Stimulated activated CD4-positive, alpha-beta T cell treated with anti-CD3 and anti-CD28 coated beads, Interleukin-4, amount 100 ng/mL, for 48 hours (primary cell): ENCODE data around the gene CABLES2.

Experiments
- DNase-seq, 2 donors: peaks; one replicate each; pipeline ENCODE4 v3.0.0-alpha.2; 2020; ENCODE audit warnings: low read depth in 2 of 2

The CABLES2 gene

DNA sequence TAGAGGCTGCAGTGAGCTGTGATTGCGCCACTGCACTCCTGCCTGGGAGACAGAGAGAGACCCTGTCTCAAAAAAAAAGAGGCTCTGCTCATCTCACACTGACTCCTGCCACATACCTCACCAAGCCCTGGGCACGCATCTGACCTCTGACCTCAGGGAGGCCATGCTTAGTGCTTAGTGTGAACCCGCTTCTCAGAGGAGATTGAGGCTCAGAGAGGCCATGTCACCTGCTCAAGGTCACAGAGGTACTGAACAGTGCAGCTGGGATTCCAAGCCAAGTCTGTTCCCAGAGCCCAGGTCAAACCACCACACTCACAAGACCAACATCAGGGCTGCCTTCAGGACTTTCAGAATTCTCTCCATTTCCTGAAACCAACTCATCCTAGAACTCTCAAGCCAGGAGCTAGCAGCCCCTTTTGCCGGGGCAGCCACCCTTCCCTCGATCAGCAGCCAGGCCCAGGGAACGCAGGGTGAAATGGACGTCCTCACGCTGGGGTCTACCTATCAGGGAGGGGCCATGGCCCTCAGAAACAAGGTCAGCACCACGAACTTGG, 2.9 kb downstream of the CABLES2 start:
- no peak for DNase-seq

DNA sequence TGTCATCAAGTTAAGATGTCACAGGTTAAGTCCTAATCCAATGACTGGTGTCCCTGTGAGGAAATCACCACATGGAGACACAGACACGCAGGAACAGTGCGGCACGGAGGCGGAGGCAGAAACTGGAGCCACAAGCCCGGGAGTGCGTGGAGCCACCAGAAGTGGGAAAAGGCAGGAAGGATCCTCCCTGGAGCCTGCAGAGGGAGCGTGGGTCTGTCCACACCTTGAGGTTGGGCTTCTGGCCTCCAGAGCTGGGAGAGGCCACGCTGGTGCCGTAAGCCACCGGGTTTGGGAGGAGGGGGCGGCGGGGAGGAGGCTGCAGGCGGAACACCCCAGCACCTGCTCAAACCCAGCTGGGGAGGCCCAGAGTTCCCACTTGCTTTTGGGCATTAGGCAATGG, 3.8 kb downstream of the CABLES2 start:
- DNase-seq: no peak

- DNase-seq: no peak
These were observed 4.5 kb downstream of the CABLES2 start for GRCh38 chr20:62402456-62403150.

DNA sequence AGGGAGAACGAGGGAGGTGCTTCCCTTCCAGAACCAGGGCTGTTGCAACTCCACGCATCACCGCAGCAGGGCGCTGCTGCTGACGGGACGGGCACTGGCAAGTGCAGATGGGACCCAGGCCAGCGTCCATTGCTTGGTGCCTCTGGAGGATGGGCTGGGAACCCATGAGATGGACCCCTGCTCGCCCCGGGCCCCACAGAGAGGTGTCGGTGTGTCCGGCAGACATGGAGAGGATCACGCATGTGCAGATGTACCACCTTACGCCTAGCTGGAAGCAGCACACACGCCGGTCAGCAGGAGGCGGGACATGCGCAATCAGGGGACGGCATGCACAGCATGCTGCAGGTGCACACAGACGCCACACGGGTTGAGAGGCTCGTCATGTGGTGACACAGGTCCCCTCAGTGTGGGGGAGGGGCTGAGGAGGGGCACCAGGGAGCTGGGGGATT, 5.7 kb downstream of the CABLES2 start:
- no peak for DNase-seq

DNA sequence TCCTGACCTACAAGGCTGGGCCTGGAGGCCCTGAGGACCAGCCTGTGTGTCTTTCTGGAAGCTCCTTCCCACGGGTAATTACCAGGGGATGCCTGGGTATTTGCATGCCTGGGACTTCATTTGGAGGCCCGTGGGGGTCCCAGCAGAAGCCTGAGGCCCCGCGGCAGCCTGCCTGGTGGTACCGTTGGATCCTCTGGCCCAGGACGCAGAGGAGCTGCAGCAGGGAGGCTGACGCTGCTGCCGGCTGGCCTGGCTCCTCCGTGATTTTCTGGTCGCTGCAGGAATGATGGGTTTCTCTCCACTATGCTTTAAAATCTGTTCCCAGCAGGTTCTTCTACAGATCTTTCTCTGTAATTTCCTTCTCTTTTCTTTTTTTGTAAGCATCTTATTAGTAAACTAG, 6.5 kb downstream of the CABLES2 start:
- no peak for DNase-seq

- no peak for DNase-seq
These were observed 7.1 kb downstream of the CABLES2 start for GRCh38 chr20:62400021-62400420.

DNA sequence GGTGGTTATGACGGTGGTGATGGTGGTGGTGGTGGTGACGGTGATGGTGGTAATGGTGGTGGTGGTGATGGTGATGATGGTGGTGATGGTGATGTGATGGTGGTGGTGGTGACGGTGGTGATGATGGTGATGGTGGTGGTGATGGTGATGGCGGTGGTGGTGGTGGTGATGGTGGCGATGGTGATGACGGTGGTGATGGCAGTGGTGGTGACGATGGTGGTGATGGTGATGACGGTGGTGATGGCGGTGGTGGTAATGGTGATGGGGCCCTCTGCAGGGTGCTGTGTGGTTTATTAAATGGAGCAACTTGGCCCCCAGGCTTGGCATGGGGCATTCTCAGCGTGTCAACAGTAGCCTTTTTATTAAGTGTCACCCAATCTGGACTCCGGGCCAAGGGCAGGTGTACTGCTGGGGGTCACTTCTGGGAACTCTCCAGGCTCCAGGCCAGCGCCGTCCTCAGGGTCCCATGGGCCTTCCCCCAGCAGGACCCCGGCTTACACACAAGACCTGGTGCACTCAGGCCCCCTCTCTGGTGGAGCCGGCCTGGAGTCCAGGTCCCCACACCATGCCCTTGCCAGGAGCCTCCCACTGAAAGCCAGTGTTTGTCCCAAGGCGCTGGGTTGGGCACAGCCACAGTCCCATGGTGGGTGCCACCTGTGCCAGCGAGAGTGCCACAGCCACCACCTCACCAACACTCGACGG, 8.8 kb downstream of the CABLES2 start:
- no peak for DNase-seq

GRCh38 chr20:62396367-62397239, 10.5 kb downstream of the CABLES2 start:
- no peak for DNase-seq

DNA sequence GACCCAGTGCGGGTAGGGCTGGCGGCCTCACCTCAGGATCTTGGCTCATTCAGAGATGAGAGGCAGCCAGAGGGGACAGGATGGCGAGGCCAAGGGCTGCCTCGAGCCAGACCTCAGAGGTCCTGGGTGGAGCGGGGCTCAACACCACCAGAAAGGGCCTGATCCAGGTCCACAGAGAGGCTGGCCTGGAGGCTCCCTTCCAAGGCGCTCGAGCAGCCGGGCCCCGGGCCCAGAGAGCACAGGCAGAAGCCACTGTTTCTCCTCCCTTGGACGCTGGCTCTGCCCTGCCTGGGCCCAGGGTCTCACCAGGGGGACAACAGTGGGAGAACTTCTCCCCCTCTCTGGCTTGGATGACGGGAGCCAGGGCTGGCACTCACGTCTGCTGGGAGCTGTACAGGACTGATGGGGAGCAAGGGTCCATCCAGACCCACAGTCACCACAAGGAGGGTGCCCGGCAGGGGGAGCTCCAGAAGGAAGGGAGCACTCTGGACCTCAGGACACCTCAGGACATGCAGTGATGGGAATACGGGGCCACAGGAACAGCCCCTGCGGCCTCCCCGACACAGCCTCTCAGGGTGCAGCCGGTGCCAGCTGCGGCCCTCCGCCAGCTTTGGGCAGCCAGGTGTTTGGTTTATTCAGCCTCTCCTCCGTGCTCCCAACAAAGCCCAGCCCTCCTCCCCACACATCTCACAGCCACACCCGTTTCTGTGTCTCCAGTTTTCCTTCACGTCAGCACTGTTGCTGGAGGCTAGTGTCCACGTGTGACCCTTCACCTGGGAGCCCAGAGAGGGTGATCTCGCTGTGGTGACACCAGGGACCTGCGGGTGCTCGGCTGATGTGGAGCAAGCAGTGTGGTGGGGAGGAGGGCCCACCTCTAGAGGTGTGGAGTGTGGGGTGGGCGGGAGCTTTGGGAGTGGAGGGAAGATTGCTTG, 11.5 kb downstream of the CABLES2 start:
- DNase-seq: no peak

DNA sequence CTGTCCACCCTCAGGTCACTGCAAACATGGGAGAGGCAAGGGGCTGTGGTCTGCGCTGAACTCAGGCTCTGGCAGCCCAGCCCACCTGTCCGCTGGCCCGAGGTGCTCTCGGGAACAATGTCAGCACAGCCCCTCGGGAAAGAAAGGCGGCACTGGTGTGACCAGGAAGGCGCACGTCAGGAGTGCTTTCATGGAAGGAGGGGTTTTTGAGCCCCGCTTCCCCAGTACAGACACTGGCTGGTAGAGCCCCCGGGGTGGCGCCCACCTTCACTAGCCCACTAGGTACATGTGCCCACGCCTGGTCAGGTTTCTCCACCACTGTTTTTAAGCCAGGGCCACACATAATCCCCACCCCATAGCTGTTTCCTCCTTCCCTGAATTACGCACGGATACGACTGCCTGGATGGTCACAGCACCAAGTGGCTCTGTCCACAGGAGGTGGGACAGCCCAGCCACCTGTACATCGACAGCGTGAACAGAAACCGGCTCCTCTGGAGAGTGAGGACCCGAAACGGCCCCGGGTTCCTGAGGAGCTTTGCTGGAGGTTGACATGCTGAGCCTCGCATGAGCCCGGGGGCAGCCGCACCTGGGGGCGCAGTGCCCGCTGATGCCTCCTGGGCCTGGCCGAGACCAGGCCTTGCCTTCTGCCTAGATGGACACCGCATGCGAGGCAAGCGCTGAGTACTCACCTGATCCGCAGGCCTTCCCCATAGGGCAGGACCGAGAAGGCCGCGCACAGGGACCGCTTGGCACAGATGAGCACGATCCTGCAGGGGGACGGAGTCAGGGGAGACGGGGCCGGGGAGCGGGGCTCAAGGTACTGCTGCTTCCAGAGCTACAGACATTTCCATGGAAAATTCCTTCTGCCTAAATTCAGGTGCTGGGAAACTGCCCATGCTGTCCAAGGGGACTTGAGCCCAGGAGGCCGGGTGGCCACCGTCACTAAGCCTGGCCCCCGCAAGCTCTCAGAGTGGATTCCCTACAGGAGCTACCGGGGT, 12.5 kb downstream of the CABLES2 start:
- DNase-seq: no peak

DNA sequence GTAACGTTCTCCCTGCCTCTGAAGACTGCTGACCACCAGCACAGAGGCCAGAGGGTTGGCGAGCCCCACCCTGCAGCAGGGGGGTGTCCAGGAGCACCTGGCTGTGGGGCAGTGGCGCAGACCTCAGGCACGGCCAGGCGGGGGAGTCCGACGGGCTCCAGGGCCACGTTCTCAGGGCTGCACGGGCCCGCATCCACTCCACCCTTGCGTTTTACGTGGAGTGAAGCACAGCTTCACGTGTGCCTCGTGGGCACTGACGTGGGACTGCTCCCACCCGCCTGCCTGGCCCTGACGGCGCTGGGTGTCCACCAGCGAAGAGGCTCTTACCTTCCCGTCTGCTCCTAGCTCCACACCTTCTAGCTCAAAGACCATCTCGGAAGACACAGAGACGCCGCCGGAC, 13.3 kb downstream of the CABLES2 start:
- no peak for DNase-seq

GRCh38 chr20:62393335-62393665, 13.8 kb downstream of the CABLES2 start:
- DNase-seq: no peak

DNA sequence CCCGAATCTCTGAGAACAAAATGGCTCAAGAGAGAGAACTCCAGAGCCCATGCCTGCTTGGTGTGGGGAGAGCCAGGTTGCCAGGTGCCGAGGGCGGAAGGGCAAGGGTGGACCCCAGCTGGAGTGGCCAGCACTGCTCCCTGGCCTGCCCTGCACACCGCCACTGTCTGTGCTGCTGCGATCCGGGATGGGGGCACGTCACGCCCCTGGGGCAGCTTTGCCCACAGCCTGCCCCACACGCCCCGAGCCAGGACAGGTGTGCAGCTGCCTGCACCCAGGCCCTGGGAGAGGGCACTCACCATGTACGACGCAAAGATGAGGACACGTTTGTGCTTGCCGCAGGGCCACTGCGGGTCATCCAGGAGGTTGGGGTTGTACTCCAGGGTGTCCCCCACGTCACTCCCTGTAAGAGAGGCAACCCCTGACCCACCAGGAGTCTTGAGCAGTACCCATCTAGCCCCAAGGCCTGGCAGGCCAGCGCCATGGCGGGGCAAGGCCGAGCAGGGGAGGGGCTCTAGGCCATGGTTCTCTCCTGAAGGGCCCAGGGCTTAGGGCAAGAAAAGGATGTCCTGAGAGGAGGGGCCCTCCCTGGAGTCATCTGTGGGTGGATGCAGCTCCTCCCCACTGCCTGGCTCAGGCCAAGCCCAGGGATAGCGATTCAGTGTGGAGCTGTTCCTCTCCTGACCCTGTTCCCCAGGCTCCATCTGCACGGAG, 14.3 kb downstream of the CABLES2 start:
- no peak for DNase-seq

DNA sequence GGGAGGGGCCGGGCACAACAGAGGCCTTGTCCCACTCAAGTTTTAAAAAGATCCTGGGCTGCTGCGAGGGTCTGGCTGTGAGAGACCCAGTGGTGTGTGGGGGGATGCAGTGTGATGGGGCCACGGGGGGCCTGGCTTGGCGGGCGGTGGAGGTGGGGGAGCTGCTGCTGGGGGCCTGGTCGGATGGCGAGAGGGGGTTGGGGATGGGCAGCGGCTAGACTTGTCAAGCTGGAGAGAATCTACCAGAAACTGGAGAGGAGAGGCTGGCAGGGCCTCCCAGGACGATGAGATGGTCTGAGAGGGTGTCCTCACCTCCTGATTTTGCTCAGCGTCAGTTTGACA, 15.0 kb downstream of the CABLES2 start:
- no peak for DNase-seq

- no peak for DNase-seq
These were observed 15.7 kb downstream of the CABLES2 start for GRCh38 chr20:62391165-62392076.

- no peak for DNase-seq
These were observed 16.5 kb downstream of the CABLES2 start for GRCh38 chr20:62390317-62391164.

- DNase-seq: no peak
These were observed 17.4 kb downstream of the CABLES2 start for GRCh38 chr20:62389601-62390087.
